Middle frontal gyrus (tissue), 1 donor: ENCODE data around the gene INPP5B.
"Not testable (repeated sequence)": the region's sequence is repeated elsewhere in the genome, so short reads cannot be mapped to it uniquely, and the experiment has no call there.

Experiments
- DNase-seq: peaks from one replicate; pipeline ENCODE4 v3.0.0-alpha.2; 2015; ENCODE audit warnings: low spot score; ENCODE audit errors: extremely low spot score

INPP5B gene

GRCh38 chr1:37914719-37915475, 32.0 kb downstream of the INPP5B start:
- no peak for DNase-seq

GRCh38 chr1:37911478-37911877, 35.4 kb downstream of the INPP5B start:
- DNase-seq: not testable (repeated sequence)

GRCh38 chr1:37910886-37911285, 36.0 kb downstream of the INPP5B start:
- DNase-seq: not testable (repeated sequence)

- DNase-seq: not testable (repeated sequence)
Measured at GRCh38 chr1:37908531-37908930, 38.3 kb downstream of the INPP5B start.

GRCh38 chr1:37907416-37908125, 39.3 kb downstream of the INPP5B start:
- not testable (repeated sequence) for DNase-seq

GRCh38 chr1:37906591-37906990, 40.3 kb downstream of the INPP5B start:
- not testable (repeated sequence) for DNase-seq

GRCh38 chr1:37905727-37906126, 41.1 kb downstream of the INPP5B start:
- no peak for DNase-seq

- not testable (repeated sequence) for DNase-seq
Measured at GRCh38 chr1:37903921-37904320, 42.9 kb downstream of the INPP5B start.

- no peak for DNase-seq
Measured at GRCh38 chr1:37902983-37903382, 43.9 kb downstream of the INPP5B start.

GRCh38 chr1:37901893-37902225, 45.0 kb downstream of the INPP5B start:
- DNase-seq: no peak

GRCh38 chr1:37901191-37901892, 45.5 kb downstream of the INPP5B start:
- DNase-seq: no peak

- DNase-seq: not testable (repeated sequence)
Measured at GRCh38 chr1:37897563-37897962, 49.3 kb downstream of the INPP5B start.

- no peak for DNase-seq
Measured at GRCh38 chr1:37893673-37894072, 53.2 kb downstream of the INPP5B start.

- DNase-seq: no peak
Measured at GRCh38 chr1:37892151-37893047, 54.5 kb downstream of the INPP5B start.

- no peak for DNase-seq
Measured at GRCh38 chr1:37890378-37891014, 56.4 kb downstream of the INPP5B start.

GRCh38 chr1:37888022-37888700, 58.7 kb downstream of the INPP5B start:
- DNase-seq: no peak

GRCh38 chr1:37884145-37884544, 62.7 kb downstream of the INPP5B start:
- no peak for DNase-seq

GRCh38 chr1:37883671-37884070, 63.2 kb downstream of the INPP5B start:
- DNase-seq: no peak

GRCh38 chr1:37879865-37880264, 67.0 kb downstream of the INPP5B start:
- DNase-seq: no peak

GRCh38 chr1:37878071-37878470, 68.8 kb downstream of the INPP5B start:
- no peak for DNase-seq
